ENCODE data around the gene SIK3.

GRCh38 chr11:116917632-116918031, 180.6 kb downstream of the SIK3 start:
- TF ChIP-seq CTCF (IDR thresholded peaks at IDR 0.05): no peak
- no peak for TF ChIP-seq ZFX (IDR thresholded peaks at IDR 0.05; ENCODE audit: borderline replicate concordance)
